ENCODE data around the gene ACVR1. TPM values are rescaled to one million over a fixed set of nuclear protein-coding genes. Genes with fewer than 3 reads are reported as not detected.
A peak's percentile ranks its signal among the peaks of the same experiment; 100 is the strongest.
"Not testable (repeated sequence)": the region's sequence is repeated elsewhere in the genome, so short reads cannot be mapped to it uniquely, and the experiment has no call there.

ACVR1 gene
- total RNA-seq, 1 donor from 2014 or later = 14.9 TPM

DNA sequence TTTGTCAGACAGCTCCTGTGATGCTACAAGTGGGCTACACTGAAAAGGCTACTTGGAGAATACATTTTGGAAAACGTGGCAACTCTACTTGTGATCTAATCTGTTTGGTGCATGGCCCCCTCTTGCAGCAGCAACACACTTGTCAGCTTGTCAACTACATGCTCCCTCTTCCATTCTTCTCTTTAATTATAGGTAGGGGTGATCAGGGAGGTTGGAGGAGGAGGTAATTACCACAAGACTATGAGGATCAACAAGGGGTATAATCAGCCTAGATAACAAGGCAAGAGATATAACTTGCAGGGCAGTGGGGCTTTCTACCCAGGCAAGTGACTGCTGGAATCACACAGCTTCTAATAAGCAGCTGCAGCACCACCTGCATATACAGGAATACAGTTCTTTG is 104.9 kb downstream of the ACVR1 start:
- ATAC-seq (no peak), DNase-seq (ENCODE audit: low spot score) (no peak)

DNA sequence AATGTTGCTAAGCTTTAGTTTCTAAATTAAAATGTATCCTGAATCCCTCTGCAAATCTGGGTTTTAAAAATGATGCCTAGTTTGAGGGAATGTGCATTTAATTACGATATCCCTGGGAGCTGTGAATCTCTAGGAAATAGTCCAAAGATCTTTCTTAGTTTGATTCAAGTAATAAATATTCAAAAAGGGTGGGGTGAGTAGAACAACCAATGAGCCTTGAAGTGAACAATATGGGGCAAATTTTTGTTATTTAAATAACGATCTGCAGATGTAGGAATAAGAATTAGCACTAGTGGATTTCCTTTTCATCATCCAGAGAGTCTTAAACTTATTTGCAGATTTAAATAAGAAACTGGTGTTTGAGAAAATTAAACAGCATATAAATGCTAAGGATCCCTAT is 106.3 kb downstream of the ACVR1 start:
- DNase-seq (ENCODE audit: low spot score) = no peak
- ATAC-seq = no peak

DNA sequence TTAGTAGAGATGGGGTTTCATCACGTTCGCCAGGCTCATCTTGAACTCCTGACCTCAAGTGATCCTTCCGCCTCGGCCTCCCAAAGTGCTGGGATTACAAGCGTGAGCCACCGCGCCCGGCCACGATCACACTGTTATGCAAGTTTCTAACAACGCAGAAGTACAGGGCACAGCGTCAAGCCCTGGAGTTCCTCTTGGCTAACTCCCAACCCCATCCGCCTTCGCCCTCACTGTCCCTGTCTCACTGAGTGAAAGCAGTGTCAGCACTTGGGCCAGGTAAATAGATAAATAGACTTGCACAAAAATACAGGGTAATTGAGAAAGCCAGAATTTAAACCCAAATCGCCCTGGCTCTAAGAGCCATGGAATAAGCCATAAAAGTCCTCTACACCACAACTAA is 111.7 kb downstream of the ACVR1 start:
- ATAC-seq = peak; percentile 95
- DNase-seq (ENCODE audit: low spot score) = peak; percentile 93

DNA sequence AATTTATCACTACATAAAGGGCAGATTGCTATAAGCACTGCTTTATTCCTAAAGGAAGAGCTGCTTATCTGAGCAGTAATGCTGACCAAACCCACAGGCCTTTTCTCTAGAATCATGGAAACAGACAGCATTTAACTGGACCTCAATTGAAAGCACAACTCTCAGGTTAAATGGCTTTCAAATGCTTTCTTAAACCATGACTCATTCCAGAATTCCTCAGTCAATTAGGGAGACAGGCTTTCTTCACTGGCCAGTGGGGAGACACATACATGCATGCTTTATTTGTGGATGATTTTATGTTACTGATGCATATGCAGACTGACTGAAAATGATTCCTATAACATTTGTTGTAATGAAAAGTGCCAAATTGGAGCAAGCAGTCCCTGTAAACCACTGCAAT is 114.6 kb downstream of the ACVR1 start:
- DNase-seq (ENCODE audit: low spot score) (no peak), ATAC-seq (no peak)

DNA sequence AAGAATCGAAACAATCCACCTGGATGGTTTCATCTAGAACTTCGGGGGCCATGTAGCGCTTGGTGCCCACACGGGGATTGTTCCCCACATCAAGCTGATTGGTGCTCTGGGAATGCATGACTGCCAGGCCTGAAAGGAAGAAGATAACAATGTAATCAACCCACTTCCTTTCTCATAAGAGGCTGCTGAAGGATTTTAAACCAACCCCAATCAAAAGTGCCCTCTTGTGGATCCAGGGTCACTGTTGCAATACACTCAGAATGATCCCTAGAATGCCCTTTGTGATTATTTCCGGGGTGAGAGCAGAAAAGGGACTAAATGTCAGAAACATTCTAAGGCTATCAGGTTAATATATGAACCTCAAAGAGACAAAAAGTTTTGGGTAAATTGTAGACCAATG is 115.2 kb downstream of the ACVR1 start:
- no peak for DNase-seq (ENCODE audit: low spot score)
- ATAC-seq = peak; percentile 29

DNA sequence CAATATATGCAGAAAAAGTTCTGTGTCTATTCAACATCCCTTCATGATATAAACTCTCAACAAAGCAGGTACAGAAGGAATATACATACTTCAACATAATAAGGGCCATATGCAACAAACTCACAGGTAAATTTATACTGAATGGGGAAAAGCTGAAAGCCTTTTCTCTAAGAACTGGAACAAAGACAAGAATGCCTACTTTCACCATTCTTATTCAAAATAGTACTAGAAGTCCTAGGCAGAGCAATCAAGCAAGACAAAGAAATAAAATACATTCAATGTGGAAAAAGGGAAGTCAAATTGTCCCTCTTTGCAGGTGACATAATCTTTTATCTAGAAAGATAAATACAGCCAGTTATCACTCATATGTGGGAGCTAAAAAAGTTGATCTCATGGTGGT is 116.3 kb downstream of the ACVR1 start:
- ATAC-seq = no peak
- no peak for DNase-seq (ENCODE audit: low spot score)

DNA sequence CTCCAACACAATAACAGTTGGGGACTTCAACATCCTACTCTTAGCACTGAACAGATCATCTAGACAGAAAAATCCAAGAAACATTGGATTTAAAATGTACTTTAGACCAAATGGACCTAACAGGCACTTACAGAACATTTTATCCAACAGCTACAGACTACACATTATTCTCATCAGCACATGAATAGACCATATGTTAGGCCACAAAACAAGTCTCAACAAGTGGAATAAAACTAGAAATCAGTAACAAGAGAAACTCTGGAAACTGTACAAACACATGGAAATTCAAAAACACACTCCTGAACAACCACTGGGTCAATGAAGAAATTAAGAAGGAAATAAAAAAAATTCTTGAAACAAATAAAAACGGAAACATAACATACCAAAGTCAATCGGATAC is 117.5 kb downstream of the ACVR1 start:
- ATAC-seq (no peak), DNase-seq (ENCODE audit: low spot score) (no peak)

DNA sequence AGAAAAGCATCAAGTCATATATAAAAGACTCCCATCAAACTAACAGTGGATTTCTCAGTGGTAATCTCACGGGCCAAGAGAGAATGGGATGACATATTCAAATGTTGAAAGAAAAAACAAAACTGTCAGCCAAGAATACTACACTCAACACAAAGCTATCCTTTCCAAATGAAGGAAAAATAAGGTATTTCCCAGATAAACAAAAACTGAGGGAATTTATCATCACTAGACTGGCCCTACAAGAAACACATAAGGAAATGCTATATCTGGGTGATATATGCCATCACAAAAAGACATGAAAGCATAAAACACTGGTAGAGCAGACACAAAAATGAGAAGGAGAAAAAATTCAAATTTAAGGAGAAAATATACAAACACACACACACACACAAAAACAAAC is 118.6 kb downstream of the ACVR1 start:
- DNase-seq (ENCODE audit: low spot score) (no peak), ATAC-seq (no peak)

DNA sequence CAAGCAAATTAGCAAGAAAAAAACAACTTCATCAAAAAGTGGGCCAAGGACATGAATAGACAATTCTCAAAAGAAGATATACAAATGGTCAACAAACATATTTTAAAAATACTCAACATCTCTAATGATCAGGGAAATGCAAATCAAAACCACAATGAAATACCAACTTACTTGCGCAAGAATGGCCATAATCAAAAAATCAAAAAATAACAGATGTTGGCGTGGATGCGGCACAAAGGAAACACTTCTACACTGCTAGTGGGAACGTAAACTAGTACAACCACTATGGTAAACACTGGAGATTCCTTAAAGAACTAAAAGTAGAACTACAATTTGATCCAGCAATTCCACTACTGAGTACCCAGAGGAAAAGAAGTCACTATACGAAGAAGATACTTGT is 119.7 kb downstream of the ACVR1 start:
- ATAC-seq; DNase-seq (ENCODE audit: low spot score): not testable (repeated sequence)

DNA sequence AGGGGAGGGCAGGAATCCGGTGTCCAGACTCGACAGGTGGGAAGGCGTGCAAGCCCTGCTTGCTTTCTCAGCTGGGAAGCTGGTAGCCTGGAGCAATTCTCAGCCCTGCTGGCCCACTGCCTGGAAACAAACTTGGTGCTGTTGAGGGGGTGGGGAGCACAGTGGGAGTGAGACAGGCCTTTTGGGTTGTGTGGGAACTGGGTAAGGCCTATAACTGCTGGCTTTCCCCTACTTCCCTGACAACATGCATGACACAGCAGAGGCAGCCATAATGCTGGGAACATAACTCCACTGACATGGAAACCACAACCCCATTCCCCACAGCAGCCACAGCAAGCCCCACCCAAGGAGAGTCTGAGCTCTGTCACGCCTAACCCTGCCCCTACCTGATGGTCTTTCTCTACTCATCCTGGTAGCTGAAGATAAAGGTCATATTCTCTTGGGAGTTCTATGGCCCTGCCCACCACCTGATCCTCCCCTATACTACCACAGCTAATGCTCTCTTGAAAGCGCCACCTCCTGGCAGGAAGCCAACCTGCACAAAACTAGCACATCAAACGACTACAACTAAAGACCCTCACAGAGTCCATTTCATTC is 124.6 kb downstream of the ACVR1 start:
- DNase-seq (ENCODE audit: low spot score) (no peak), ATAC-seq (peak; percentile 18)

DNA sequence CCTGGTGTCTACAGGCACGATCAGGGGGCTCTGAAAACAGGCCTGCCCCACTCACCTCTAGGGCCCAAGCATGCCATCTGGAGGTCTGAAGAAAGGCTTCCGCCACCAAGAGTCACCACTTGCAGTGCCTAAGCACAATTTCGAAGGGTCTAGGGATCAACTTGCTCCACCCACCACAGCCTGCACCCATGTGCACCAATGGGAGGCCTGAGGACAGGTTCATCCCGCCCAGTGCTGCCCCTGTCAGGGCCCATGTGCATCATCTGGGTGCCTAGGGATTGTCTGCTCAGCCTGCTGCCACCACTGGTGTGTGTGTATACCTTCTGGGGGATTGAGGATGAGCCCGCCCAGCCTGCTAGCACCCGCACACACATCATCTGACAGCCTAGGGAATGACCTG is 126.4 kb downstream of the ACVR1 start:
- ATAC-seq (no peak), DNase-seq (ENCODE audit: low spot score) (no peak)

DNA sequence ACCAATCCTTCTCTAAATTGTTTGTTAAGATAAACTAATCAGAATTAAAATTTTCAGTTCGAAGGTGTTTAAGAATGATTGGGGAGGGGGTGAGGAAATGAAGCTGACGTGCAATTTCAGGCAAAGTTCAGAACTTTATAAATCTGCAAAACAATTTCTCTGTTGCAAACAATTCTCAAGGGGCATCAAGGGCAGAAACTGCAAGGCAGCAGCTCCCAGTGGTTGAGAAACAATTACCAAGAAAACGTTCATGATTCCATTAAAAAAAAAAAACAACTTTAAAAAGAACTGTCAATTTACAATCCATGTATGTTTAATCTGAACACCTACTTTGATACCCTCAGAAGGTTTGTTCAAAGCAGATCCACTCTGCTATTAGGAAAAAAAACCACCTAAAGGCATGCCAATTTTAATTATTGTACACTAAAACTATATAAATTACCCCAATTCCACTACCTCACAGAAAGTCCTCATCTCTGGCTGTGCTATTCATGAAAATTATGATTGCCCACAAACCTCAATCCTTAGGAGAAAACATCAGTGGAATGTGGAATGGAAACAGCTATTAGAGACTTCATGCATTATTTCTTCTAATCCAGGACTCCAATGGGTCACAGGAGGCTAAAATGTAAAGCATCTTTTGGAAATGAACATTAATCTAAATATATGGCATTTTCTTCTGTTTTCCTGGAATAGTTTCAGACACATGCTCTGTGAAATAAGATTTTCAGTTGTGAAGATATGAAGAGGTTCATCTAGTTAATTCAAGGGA is 127.6 kb downstream of the ACVR1 start:
- no peak for ATAC-seq
- no peak for DNase-seq (ENCODE audit: low spot score)

DNA sequence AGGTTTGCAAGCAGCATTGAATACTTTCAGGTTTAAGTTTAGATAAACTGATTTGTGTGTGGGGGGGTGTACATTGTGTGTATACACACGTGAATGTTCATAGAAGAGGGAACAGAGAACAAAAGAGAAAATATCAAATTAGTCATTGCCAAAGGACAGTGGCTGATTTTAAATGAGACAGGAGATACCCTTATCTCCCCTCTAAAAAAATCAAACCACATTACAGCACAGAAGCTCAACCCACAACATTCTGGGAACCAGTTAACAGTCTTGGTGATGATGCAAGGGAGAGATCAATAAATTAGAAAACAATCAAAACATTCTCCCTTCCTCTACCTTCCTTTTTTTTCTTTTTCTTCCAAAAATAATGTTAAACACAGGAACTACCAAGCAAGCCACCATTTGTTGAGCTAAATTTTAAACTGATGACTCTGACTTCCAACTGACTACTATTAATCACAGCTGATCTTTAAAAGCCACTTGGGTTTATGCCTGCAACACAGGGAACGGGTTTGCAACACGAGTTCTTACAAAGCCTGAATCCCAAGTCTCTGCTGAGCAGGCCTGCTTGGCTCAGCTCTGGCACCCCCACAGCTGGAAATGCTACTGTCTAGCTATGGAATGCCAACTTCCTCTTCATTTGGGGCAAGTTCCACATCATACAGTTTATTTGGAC is 128.3 kb downstream of the ACVR1 start:
- DNase-seq (ENCODE audit: low spot score) (peak; percentile 62), ATAC-seq (peak; percentile 74)

DNA sequence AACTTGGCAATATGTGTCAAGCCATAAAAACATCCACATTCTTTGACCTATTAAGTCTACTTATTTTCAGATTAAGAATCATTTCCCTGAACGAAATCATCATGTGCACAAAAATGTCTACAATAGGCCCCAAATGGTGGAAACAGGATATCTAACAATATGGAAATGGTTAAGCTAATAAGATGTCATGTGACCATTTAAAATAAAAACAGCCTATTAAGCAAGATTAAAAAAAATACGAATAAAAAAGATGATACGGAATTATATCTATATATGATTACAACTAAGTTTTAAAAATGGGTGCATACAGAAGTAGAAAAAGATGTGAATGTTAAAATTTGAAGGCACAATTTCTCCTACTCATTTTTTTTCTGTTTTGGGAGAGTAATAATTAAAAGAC is 128.8 kb downstream of the ACVR1 start:
- no peak for ATAC-seq
- DNase-seq (ENCODE audit: low spot score) = no peak

DNA sequence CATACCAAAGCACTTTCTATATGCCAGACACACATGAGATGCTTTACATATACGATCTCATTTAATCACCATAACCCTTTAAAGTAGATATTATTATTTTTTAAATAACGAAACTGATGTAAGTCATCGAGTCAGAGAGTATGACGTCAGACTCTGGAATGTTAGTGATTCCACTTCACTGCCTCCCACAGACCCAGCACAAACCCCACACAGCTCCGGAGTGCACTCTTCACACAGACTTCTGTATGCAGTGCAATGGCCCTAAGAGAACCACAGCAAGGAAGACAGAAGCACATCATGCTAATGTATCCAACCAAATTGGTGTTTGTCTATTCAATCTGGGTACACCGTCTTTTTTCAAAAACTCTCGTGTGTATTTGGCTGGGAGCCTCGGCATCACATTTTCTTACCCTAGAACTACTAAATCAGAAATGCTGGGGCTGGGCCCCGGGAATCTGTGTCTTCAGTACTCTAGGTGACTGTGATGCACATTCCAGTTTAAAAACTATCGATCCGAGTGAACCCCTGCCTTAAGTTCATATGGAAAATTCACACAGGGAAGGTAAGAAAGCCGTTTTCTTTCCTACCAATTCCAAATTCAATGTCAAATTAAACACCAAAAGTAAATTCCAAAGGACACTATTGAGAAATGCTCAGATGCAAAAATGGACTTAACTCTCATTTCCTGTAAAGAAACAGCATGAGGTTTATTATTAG is 129.7 kb downstream of the ACVR1 start:
- DNase-seq (ENCODE audit: low spot score) (peak; percentile 74), ATAC-seq (peak; percentile 36)

DNA sequence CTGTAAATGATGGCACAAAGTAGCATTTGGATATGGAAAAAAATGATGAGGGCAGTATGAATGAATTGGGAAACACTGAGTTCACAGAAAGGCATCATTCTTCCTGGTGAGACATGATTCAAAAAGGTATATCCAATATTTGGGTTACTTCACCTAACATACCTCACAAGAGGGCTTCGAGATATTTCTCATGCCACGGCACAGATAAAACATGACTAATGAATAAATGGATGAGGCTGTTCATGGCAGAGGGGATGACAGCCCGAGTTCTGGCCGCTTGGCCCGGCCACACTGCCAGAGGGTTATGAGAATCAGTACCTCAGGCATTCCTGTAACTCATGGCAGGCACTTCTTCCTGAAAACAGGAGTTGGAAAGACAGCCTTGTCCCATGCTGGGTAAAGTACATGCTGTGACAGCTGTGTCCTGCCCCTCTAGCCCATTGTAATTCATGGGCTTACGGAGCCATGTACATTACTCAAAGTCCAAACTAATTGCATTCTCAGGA is 131.5 kb downstream of the ACVR1 start:
- no peak for DNase-seq (ENCODE audit: low spot score)
- ATAC-seq = no peak

DNA sequence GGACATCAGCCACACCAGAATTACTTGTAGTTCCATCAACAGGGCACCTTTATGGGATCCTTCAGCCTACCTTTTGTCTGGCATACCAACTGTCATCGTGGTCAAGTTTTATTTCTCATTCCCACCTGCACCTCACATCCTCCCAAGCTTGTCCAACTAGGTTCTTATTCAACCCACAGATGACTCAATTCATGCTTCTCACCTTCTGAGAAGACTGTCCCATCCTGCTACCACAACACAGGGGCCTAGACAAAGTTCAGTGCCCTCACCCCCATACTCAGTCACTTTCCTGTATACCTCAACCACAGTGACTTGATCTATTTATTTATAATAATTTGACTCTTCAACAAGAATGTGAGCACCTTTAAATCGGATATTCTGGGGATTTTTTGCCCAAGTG is 133.1 kb downstream of the ACVR1 start:
- DNase-seq (ENCODE audit: low spot score) (no peak), ATAC-seq (no peak)

DNA sequence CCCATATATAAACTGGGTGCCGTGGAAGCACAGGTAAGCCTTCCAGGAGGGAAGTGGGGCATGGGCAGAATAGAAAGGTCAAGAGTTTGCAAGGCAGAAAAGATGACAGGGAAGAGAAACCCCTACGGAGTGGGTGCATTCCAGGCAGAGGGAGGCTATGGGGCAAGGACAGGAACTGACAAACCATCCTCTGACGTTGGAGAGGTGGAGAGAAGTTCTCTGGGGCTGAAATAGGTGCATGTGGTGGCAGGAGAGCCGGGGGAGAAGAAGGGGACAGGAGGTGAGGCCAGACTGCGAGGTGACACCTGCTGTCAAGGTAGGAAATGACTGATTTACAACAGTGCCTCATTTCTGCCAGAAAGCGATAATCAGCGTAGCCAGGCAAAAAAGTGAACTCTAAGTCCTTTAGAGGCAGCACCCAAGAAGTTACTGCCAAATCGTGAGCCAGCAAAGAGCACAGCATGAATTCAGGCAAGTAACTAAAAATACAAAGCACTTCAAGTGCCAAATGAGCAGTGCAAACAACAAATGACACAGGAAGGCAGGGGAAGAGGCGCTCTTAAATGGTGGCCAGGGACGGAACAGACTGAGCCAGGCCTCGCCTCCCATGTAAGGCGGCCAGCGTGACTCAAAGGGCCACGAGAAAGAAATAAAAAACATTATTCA is 134.2 kb downstream of the ACVR1 start:
- DNase-seq (ENCODE audit: low spot score) (peak; percentile 80), ATAC-seq (peak; percentile 84)

DNA sequence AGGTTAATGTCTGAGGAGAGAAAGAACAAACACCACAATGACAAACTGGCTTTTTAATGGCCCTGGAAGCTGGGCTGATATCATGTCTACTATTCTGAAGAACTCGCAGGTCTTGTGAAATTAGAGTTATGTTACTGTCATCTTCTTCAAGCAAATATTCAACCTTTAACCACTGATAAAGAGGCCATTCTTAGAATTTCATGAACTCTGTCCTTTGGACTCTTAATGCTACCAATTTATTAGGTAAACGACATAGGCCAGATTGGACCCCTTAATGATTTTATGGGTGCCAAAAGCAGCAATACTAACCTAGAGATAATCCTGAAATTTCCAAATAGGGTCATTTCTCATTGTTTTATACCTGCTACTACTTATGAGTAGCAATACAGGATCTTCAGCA is 138.5 kb downstream of the ACVR1 start:
- ATAC-seq = no peak
- DNase-seq (ENCODE audit: low spot score) = no peak

DNA sequence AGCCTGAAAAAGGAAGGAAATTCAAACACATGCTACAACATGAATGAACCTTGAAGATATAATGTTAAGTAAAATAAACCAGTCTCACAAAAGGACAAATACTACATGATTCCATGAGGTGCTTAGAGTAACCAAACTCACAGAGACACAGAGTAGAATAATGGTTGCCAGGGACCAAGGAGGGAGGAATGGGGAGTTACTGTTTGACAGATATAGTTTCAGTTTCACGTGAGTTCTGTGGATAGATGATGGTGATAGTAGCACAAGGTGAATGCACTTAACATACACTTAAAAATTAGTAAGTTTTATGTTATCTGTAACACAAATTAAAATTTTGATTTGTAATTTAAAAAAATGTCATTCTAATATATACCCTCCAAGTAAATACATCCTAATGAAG is 140.6 kb downstream of the ACVR1 start:
- no peak for DNase-seq (ENCODE audit: low spot score)

DNA sequence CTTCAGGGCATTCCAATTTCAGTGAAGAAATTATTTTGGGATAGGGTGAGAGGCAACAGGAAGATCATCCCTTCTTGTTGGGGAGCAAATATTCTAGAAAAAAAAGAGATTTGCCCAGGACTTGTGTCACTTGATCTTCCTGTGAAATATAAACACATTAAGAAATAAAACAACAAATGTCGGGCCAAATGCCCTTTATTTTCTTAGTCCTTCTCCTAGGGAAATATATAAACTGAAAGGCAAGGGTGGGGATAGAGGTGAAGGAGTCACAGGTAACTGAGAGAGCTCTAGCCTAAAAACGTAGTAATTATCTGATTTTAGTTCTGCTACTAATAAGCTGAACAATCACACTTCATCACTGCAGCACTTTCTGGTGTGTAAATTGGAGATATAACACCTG is 142.9 kb downstream of the ACVR1 start:
- peak; percentile 57 for ATAC-seq

More for the DNA sequence above, 140.6 kb downstream of the ACVR1 start:
- no peak for ATAC-seq

More for the DNA sequence above, 142.9 kb downstream of the ACVR1 start:
- DNase-seq (ENCODE audit: low spot score) = no peak

All from left lobe of liver (tissue), 2 donors.